Colonic mucosa (tissue), 4 donors: Measurements from ENCODE around the gene DNM2. TPM values are rescaled to one million over a fixed set of nuclear protein-coding genes. Genes with fewer than 3 reads are reported as not detected.

Source experiments
- DNase-seq: peaks from one replicate; pipeline ENCODE4 v3.0.0-alpha.2; 2020
- H3K27ac ChIP-seq: fragments of 200-600 bp; one replicate; pipeline ENCODE4 v1.8.0; 2021
- H3K27me3 ChIP-seq: fragments of 200-600 bp; one replicate; pipeline ENCODE4 v1.8.0; 2021
- H3K36me3 ChIP-seq: fragments of 200-600 bp; one replicate; pipeline ENCODE4 v1.8.0; 2021
- H3K4me1 ChIP-seq: fragments of 200-600 bp; one replicate; pipeline ENCODE4 v1.8.0; 2021; ENCODE audit warnings: mild to moderate bottlenecking
- H3K4me3 ChIP-seq: fragments of 200-600 bp; one replicate; pipeline ENCODE4 v1.8.0; 2021
- H3K9ac ChIP-seq, 2 donors: one replicate each; pipeline ENCODE4 v1.7.0; 2013; ENCODE audit warnings: control low read depth in 2 of 2, low read depth in 2 of 2, low read length in 2 of 2
- H3K9me3 ChIP-seq: fragments of 200-600 bp; one replicate; pipeline ENCODE4 v1.8.0; 2021
- intact Hi-C: fragments of 100-400 bp; cut with DNase I; formaldehyde crosslinking; loops from one replicate; pipeline ENCODE4 v1.14.1; 2022
- total RNA-seq, 2 donors: library from RNA; stranded (reverse); fragmentation: NEBNext Ultra II Directional in 1 of 2; extraction: Animal tissue kit (Norgen Biotek cat#: 25700) in 1 of 2; gene quantifications; one replicate each; pipeline ENCODE4 v1.2.1, GENCODE V29; 2021
- TF ChIP-seq, protein P1 (sequence below): fragments of 200-600 bp; IDR thresholded peaks from one replicate; pipeline ENCODE4 v1.8.0; 2022; ENCODE audit warnings: antibody characterized with exemption, mild to moderate bottlenecking
- donor health status: healthy.
- donor health status: DM: no; HTN: no; CAD: no.
- donor health status: DM: no; HTN: no; CAD: no.

The DNM2 gene
- total RNA-seq, 2 donors from 2014 or later, result 450 to 461 TPM

DNA sequence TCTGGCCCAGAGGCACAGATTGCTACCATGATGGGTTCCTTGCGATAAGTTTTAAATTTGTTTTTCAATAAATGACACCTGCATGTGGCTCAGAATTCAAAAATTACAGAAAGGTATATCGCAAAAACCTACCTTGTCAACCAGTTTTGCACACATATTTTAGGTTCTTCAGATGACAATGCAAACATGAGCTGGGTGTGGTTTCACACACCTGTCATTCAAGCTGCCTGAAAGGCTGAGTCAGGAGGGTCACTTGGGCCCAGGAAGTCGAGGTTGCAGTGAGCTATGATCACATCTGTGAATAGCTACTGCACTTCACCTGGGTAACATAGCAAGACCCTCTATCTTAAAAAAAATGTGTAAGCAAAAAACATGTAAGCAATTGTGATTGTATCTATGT, 56.1 kb downstream of the DNM2 start:
- Histone ChIP-seq H3K9me3 (no peaks in the 10 kb centered on the region), H3K4me1 (peaks cover 4% of the 10 kb centered on the region), H3K27me3 (no peaks in the 10 kb centered on the region), H3K36me3 (peaks cover 9% of the 10 kb centered on the region), H3K27ac (no peak overlapping the region), H3K4me3 (no peak overlapping the region), H3K9ac (no peak overlapping the region)
- DNase-seq, result no peak
- TF ChIP-seq, protein P1, sequence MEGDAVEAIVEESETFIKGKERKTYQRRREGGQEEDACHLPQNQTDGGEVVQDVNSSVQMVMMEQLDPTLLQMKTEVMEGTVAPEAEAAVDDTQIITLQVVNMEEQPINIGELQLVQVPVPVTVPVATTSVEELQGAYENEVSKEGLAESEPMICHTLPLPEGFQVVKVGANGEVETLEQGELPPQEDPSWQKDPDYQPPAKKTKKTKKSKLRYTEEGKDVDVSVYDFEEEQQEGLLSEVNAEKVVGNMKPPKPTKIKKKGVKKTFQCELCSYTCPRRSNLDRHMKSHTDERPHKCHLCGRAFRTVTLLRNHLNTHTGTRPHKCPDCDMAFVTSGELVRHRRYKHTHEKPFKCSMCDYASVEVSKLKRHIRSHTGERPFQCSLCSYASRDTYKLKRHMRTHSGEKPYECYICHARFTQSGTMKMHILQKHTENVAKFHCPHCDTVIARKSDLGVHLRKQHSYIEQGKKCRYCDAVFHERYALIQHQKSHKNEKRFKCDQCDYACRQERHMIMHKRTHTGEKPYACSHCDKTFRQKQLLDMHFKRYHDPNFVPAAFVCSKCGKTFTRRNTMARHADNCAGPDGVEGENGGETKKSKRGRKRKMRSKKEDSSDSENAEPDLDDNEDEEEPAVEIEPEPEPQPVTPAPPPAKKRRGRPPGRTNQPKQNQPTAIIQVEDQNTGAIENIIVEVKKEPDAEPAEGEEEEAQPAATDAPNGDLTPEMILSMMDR, result no peak
- intact Hi-C loops, result no loop called here

DNA sequence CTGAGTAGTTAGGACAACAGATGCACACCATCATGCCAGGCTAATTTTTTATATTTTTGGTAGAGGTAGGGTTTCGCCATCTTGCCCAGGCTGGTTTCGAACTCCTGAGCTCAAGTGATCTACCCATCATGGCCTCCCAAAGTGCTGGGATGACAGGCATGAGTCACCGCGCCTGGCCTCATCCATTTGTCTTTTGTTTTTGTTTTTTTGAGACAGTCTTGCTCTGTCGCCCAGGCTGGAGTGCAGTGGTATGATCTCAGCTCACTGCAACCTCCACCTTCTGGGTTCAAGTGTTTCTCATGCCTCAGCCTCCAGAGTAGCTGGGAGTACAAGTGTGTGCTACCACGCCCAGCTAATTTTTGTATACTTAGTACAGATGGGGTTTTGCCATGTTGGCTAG, 57.0 kb downstream of the DNM2 start:
- no peaks in the 10 kb centered on the region for H3K4me1 ChIP-seq
- intact Hi-C loops, result no loop called here
- no peak overlapping the region for H3K9ac ChIP-seq
- H3K36me3 ChIP-seq, result peaks cover 18% of the 10 kb centered on the region
- no peaks in the 10 kb centered on the region for H3K27me3 ChIP-seq
- H3K27ac ChIP-seq, result no peak overlapping the region
- H3K9me3 ChIP-seq, result no peaks in the 10 kb centered on the region
- TF ChIP-seq, protein P1, result no peak
- no peak overlapping the region for H3K4me3 ChIP-seq
- no peak for DNase-seq

DNA sequence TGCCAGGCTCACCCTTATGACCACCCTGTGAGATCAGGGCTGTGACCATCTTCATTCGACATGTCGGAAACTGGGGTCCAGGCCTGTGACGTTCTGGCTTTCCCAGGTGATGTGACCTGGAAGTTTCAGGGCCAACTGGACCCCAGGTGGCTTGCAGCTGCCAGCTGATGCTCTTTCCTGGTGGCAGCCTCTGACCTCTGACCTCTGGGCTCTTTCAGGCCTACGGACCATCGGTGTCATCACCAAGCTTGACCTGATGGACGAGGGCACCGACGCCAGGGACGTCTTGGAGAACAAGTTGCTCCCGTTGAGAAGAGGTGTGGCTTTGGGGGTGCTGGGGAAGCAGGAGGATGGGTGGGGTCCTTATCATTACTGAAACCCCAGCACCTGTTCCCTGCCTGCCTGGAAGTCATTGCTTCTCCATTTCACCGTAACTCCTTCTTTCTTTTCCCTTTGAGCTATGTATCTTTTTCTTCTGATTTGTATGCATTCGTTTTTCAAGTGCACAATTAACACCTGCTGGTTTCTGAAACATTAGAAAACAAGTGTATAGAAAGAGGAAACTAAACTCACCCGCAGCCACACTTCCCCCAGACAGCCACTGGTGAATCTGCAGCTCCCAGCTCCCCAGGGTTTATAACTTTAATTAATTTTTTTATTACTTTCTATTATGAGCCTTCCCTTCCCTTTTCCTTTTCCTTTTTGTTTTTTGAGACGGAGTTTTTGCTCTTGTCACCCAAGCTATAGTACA, 59.2 kb downstream of the DNM2 start:
- H3K27me3 ChIP-seq, result no peaks in the 10 kb centered on the region

DNA sequence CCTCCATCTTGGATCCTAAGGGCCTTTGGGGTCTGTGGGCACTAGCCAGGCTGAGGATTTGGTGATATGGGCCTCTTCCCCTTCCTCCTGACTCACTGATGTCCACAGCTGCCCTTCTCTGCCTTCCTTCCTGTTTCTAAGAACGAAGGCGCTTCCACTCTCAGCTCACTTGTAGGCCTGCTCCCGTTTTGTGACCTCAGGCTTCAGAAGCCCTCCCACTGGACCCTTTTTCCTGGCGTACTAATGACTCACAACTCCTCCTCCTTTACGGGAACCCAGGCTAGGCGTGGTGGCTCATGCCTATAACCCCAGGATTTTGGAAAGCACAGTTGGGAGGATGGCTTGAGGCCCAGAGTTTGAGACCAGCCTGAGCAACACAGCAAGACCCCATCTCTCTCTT, 62.5 kb downstream of the DNM2 start:
- DNase-seq, result no peak
- Histone ChIP-seq H3K9me3 (no peaks in the 10 kb centered on the region), H3K4me1 (no peaks in the 10 kb centered on the region), H3K9ac (peak overlapping the region in 1 of 2 donors; percentile 12), H3K27me3 (no peaks in the 10 kb centered on the region), H3K27ac (peak overlapping the region; percentile 65), H3K36me3 (peaks cover 35% of the 10 kb centered on the region), H3K4me3 (no peak overlapping the region)
- intact Hi-C loops, result no loop called here
- TF ChIP-seq, protein P1, result no peak

More for the DNA sequence above, 59.2 kb downstream of the DNM2 start:
- Histone ChIP-seq H3K27ac (peak overlapping the region; percentile 22), H3K4me1 (no peaks in the 10 kb centered on the region), H3K9ac (no peak overlapping the region), H3K36me3 (peaks cover 26% of the 10 kb centered on the region), H3K9me3 (no peaks in the 10 kb centered on the region), H3K4me3 (no peak overlapping the region)
- no peak for DNase-seq
- TF ChIP-seq, protein P1, result no peak
- intact Hi-C loops, result no loop called here

DNA sequence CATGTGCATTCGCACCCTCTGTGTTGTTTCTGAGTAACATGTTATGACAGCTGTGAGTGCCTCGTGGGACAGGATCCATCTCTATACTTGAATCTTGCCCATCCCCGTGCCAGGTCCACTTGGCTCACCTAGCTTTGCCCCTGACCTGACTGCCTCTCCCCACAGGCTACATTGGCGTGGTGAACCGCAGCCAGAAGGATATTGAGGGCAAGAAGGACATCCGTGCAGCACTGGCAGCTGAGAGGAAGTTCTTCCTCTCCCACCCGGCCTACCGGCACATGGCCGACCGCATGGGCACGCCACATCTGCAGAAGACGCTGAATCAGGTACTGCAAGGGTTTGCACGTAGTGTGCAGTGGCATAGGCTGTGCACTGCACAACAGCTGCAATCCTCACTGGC, 64.9 kb downstream of the DNM2 start:
- Histone ChIP-seq H3K9me3 (no peaks in the 10 kb centered on the region), H3K27ac (no peak overlapping the region)

More for the DNA sequence above, 64.9 kb downstream of the DNM2 start:
- no peaks in the 10 kb centered on the region for H3K4me1 ChIP-seq
- intact Hi-C loops, result no loop called here
- no peak overlapping the region for H3K9ac ChIP-seq
- H3K4me3 ChIP-seq, result no peak overlapping the region
- H3K36me3 ChIP-seq, result peaks cover 46% of the 10 kb centered on the region
- H3K27me3 ChIP-seq, result no peaks in the 10 kb centered on the region
- TF ChIP-seq, protein P1, result no peak
- no peak for DNase-seq
